Stimulated activated CD8-positive, alpha-beta memory T cell treated with anti-CD3 and anti-CD28 coated beads, Interleukin-15, amount 100 ng/mL, for 4 hours (primary cell): ENCODE results near the gene JPH3.
"Not testable (repeated sequence)": the region's sequence is repeated elsewhere in the genome, so short reads cannot be mapped to it uniquely, and the experiment has no call there.

Experiments used
- DNase-seq, 2 donors: peaks; one replicate each; pipeline ENCODE4 v3.0.0-alpha.2; 2020; ENCODE audit warnings: low read depth in 2 of 2

JPH3 gene

DNA sequence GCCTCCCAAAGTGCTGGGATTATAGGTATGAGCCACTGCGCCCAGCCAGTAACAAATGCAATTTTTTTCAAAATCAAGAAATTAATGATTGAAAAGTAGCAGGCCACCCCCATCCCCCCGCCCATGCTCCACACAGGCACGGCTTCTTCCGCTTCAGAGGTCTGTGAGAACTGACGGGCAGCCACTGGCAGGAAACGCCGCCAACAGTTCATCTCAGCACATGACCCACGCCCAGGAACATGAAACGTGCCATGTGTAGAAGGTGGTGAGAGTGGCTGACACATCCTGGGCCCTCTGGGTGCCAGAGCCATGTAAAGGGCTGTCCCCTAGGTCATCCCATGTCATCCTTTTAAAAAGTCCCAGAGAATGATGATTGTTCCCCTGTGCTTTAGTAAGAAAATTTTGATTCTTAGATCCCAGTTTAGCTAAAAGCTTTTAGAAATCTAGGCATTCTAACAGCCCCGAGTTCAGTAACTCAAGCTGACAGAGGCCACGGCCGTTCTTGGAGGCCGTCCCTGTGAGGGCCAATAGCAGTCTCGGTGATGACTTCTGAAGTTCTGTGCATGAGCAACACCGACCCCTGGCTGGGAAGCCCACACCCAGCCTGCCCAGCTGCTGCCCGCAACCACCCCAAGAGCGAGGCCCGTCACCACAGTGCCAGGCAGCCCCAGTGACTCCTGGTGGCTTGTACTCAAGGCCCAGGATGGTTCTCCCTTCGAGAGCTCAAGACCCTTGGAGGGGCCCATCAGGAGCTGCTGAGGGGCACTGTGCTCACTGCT is 111.3 kb downstream of the JPH3 start:
- peak; percentile 24 to 36 for DNase-seq

DNA sequence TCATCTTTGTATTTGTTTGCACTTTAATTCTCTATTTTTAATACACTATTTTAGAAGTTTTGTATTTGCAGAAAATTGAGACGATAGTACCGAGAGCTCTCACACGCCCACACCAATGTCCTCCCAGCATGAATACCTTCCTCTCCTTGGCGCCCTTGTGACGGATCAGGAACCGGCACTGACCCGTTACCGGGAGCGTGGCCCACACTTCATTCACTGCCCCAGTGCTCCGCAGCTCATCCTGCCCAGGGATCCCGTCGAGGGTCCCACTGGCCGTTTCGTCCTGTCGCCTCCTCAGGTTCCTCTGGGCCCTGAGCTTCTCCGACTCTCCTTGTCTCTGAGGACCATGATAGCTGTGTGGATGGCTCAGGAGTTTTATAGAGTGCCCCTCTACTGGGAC is 112.9 kb downstream of the JPH3 start:
- no peak for DNase-seq

DNA sequence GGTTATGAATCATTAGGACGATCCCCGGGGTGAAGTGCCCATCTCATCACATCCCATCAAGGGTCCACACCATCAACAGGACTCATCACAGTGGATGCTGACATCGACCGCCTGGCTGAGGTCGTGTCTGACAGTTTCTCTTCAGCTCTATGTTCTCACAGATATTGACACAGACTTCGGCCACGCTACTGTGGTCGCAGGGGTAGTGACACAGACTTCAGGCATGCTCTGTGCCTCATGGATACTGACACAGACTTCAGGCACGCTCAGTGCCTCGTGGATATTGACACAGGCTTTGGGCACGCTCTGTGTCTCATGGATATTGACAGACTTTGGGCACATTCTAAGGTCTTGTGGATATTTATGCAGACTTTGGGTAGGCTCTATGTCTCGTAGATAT is 113.3 kb downstream of the JPH3 start:
- DNase-seq = no peak

DNA sequence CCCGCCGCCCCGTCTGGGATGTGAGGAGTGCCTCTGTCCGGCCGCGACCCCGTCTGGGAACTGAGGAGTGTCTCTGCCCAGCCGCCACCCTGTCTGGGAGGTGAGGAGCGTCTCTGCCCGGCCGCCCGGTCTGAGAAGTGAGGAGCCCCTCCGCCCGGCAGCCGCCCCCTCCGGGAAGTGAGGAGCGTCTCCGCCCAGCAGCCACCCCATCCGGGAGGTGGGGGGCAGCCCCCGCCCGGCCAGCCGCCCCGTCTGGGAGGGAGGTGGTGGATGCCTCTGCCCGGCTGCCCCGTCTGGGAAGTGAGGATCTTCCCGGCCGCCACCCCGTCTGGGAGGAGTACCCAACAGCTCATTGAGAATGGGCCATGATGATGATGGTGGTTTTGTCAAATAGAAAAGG is 116.5 kb downstream of the JPH3 start:
- DNase-seq = not testable (repeated sequence)

DNA sequence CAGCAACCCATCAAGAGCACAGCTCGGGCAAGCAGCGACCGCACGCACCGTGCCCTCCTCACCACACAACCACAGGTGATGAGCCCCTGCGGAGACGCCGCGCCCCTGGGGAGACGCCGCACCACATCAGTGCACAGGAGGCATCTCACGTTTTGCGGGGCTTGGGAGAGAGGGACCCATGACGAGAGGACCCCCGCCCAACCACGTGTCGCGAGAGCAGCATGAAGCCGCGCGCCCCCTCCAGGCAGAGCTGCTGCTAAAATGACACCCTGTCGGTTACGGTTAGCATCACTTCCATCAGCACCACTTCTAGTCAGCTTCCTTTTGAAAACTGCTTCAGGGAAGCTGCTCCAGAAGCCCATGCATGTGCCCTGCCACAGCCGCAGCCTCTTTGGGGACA is 118.1 kb downstream of the JPH3 start:
- DNase-seq = no peak

DNA sequence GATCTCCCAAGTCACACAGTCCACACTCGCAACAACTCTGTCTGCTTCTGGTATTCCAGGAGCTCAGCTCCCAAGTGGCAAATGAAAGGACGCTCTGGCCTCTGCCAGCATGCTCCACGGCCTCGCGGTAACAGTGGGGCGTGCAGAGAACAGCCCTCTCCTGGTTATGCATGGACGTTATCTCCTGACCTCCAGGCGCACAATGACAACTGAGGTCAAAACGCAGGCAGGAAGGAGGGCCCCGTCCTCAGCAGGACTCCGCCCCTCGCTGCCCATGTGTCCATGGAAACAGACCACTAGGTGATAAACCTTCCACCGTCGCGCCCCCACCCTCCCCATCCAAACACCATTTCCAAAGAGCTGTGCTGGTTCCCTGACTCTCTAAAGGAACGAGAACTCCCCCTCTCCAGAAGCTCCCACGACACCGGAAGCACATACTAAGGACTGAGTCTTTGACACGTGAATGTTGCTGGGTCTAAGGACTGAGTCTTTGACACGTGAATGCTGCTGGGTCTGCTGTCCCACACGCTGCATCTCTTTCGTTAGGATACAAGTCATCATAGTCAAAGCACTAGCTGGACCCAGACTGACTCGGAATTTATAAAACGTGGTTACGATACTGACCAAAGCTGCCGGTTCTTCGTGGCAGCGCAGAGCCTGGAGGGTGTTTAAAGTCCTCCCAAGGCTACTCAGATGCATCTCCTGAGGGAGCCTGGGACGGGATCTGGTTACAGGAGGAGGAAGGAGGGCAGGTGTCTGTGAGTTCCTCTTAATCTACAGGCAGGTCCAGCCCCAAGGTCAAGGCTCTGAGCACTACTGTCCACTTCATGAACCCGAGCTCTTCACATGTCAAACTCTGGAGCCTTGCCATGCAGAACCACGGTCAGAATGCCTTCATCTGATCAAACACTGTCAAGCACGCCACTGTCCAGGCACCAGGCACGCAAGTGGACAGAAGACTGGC is 119.6 kb downstream of the JPH3 start:
- no peak for DNase-seq

DNA sequence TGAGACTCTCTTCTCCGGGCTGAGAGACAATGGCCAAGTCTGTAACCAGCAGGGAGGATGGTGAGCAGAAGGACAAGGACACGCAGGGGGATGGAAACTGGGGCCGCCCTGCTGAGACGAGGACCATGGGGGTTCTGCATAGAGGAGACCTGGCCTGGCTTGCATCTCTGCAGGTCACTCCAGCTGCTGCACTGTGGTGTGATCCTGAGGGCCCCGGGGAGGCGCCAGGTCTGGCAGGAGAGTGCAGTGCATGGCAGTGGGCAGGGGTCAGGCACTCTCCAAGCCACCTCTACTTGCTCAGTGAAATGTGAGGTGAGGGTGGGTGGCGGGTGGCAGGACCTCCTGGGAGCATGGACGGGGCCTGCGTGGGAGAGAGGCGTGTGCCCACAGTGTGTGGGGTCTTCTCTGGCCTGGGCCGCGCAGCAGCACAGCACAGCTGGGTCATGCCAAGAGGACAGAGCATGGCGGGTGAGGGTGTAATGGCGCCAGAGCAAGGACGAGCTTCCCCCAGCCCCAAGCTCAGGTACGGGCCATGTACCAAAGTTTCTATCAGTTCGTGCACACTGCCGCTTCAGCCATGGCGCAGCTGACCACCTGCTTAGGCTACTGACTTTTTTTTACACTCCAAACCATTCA is 120.4 kb downstream of the JPH3 start:
- DNase-seq = no peak

DNA sequence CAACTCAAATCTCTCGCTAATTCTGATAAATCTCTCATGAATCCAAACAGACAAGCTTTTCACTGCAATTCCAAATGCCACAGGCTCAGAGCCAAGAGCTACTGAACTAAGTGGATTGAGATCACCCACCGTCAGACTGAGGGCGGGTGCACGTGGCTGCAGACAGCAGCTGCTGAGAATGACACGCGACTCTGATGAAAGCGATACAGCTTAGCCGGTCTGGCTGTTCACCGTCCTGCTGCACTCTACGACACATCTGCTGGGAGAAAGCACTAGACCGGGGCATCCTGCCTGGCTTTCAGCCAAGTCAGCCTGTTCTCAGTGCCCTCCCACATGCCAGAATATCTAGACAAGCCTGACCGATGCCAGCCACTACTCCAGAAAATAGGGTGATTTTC is 120.9 kb downstream of the JPH3 start:
- DNase-seq = no peak

DNA sequence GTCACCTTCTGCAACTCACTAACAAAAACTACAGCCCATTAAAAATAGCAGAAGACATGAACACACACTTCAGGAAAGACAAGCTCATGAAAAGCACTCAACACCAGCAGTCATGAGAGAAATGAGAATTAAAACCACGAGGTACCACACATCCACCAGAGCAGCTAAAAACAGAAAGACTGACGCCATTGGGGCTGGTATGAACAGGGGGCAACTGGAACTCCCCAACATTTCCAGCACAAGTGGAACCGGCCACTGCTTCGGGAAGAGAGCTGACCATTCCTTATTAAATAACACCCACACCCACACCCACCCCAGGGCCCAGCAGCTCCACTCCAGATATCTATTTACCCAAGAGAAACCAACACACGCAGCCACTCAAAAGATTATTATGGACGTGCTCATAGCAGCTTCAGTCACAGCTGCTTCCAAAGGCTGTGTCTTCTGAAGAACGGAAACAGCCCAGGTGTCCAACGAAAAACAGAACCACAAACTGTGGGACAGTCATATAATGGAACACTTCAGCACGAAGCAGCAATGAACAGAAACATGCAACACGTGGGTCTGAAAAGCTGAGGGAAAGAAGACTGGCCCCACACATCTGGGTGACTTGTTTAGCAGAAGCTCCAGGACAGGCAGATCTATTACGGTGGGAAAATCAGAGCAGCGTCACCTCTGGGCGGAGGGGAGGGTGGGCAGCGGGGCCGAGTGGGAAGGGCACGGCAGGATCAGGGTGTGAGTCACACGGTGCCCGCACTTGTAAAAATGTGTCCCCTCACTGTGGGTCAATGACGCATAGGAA is 122.4 kb downstream of the JPH3 start:
- peak; percentile 19 to 42 for DNase-seq

DNA sequence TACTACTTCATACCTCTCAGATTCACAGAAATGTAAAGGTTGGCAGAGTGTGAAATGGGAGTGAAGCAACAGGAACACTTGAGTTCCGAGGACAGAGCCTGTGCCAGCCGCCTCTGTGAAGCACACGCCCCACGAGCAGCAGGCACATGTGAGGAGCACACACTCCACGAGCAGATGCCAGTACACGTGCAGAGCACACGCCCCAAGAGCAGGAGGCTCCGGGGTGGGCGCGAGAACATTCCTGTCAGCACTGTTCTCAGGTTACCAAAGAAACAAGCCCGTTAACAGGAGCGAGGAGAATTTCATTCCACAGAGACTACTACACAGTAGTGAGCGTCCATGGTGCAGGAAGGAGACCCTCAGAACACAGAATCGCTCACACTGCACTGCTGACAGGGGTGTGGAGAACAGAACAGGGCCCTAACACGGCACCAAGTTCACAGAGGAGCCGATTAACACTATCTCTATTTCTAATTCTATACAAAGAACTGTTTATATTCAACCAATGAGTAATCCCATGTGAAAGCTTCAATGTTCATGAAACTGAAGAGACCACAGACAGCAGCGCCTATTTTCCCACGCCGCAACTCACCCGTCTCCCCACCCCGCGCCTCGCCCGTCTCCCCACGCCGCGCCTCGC is 123.4 kb downstream of the JPH3 start:
- no peak for DNase-seq

DNA sequence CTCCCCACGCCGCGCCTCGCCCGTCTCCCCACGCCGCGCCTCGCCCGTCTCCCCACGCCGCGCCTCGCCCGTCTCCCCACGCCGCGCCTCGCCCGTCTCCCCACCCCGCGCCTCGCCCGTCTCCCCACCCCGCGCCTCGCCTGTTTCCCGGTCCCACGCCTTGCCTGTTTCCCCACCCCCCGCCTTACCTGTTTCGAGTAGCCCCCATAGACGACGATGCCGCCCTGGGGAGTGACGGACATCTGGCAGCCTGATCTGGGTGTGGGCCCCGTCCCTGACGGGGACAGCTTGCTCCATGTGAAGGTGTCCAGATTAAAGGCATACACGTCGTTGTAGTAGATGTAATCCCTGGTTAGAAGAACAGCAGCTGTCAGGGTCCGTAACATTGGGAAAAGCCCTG is 124.3 kb downstream of the JPH3 start:
- DNase-seq = not testable (repeated sequence)

DNA sequence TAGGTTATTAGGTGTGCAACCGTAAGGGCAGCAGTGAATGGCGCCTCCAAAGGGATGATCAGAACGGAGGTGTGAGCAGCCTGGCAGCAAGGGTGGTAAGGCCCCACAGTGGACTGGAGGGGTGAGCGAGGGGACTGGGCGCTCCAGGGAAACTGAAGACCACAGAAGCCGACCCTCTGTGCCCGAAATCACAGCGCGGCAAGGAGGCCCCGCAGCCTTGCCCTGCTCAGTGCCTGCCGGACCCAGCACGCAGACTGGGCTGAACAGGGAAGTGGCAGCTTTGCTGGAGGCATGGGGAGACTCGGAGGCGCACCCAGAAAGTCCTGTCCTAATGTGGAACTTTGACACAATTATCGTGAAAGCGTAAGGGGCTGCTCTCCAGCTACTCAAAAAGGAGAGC is 125.0 kb downstream of the JPH3 start:
- no peak for DNase-seq

DNA sequence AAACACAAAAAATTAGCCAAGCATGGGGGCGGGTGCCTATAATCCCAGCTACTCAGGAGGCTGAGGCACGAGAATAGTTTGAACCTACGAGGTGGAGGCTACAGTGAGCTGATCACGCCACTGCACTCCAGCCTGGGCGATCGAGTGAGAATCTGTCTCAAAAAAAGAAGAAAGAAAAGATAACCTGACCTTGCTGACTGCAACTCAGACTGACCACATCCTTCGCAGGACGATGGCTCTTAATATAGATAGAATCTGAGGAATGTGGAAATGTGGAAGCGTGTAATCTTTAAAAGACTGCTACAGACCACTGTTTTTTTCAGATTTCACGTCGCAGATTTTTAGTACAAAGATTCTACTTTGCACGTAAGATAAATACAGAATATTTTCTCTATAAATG is 125.7 kb downstream of the JPH3 start:
- no peak for DNase-seq

DNA sequence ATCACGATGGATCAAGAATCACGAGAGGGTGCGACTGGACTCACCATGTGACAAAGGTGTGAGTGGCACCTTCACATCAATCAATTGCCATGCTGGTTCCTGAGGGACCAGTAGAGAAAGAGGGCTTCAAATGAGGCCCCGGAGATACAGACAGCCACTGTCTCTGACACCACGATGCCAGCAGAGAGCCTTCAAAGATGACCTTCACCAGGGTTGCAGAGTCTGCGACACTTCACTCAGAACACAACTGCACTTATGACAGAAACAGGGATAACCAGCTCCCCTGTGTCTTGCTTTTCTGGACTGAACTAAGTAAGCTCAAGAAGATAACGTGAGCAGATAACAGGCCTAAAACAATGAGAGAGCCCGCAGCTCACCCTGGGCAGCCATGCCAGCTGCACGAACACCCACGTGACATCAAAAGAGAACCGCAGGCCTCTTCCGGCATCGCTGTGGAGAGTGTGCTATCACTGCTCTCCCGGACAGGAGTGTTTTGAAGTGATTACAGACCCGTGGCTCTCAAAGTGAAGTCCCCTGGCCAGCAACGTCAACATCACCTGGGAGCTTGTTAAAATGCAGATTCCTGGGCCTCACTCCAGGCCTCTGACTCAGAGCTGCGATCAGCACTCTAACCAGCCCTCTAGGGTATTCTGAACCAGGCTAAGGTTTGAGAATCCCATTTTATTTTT is 127.1 kb downstream of the JPH3 start:
- DNase-seq = no peak

DNA sequence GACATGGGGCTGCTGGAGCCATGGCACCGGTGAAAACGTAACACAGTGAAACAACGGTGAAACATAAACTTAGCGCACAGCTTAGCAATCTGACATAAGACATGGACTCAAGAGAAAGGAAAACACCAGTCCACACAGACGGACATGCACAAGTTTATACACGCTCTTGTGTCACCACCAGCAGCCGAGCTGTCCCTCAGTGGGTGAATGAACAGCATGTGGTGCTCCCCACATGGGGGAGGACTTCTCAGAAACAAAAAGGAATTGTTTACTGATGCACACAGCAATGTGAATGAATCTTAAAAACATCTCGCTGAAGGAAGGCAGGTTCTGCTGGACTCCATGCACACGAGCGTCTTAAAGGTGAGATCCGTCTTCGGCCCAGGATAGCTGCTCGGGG is 129.3 kb downstream of the JPH3 start:
- no peak for DNase-seq

DNA sequence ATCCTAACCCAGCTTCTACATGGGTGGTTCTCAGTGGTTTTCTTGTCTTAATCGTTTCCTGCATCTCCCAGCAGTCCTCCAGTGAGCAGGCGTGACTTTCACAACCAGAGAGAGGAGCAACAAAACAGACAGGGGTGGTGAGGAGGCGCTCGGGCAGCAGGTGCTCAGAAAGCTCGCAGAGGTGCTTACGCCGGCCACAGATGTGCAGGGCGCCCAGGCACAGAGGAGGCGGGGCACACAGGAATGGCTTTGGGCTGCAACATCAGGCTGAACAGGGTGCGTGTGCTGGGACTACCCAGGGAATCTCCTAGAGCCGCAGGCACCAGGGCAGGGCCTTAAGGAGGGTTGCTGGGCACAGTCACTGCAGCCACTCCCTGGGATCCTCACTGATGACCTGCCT is 130.9 kb downstream of the JPH3 start:
- no peak for DNase-seq

DNA sequence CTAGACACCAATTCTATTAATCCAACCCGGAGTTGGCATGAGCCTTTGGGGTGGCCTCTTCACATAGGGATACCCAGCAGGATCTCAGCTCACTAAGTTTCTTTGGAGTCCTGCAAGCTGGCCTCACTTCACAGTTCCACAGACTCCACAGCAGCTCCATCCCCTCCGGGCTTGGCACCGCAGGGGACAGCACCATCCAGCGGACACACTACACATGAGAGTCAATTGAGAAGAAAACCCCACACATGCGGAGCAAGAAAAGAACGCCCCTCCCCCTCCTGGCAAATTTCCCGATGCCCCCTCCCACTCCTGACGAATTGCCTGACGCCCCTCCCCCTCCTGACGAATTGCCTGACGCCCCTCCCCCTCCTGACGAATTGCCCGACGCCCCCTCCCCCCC is 132.3 kb downstream of the JPH3 start:
- DNase-seq = no peak

DNA sequence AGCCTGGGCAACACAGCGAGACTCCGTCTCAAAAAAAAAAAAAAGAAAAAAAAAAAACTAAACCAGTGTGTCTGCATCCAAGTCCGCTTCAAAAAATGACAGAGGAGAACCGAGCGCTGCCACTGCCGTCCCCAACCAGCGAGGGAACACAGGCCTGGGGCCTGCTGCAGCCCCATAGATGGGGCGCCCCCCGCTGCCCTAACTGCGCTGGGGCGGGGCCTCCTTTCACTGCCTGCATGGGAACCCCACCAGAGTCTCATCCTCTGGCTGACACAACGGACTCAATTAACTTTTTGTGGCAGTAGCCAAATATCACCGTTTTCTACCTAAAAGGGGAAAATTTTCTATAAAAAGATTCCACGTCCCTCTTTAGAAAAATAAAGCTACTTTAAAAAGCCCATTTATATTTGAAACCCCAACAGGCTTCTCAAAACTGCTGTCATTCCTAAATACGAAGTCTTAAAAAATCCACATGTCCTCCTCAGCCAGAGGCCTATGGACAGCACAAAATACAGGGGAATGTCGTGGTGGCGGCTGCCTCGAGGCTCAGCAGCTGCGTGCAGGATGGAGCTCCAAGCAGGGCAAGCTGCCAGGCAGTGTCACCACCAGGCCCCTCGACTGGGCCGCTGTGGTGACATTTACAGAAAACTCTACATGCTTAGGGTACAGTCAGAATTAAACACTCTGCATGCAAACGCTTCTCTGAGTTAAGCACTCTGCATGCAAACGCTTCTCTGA is 133.1 kb downstream of the JPH3 start:
- DNase-seq = no peak

DNA sequence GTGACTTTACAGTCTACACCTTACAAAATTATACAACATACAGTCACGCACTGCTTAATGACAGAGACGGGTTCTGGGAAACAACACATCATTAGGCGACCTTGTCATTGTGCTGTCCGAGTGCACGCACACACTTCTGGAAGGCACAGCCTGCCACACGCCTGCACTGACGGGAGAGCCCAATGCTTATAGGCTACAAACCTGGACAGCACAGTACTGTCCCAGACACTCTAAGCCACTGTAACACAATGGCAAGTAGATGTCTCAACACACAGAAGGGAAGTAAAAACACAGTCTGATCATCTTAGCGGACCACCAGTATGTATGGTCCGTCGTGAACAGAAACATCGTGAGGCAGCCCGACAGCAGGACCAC is 133.7 kb downstream of the JPH3 start:
- no peak for DNase-seq

DNA sequence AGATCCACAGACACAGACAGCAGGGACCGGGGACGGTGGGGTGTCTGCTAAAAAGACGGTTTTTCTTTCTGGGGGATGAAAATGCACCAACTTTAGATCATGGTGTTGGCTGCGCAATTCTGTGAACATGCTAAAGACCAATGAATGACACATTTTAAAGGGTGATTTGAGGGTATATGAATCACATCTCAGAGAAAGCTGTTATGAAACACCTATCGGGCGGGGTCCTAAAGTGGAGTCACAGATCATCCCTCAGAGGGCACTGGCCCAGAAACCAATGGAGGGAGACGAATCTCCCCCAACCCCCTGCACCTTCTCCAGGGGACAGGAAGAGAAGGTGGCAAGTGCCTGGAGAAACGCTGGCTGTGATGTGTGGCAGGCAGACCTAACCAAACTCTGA is 137.5 kb downstream of the JPH3 start:
- DNase-seq = no peak
